T-helper 2 cell treated with Interferon-gamma antibody and Interleukin-4, amounts not matched to agents 100 ng/mL and 5 ng/mL, for 36 hours (primary cell): ENCODE measurements around the gene BCAS2. TPM values are rescaled to one million over a fixed set of nuclear protein-coding genes. Genes with fewer than 3 reads are reported as not detected.

Experiments used
- intact Hi-C: fragments of 100-400 bp; cut with micrococcal nuclease; formaldehyde crosslinking; loops from one replicate; pipeline ENCODE4 v1.15.1; 2023
- total RNA-seq: library from RNA; stranded (reverse); gene quantifications from 2 replicates; pipeline ENCODE4 v1.2.3, GENCODE V29; 2022

The BCAS2 gene
- total RNA-seq, 1 donor from 2014 or later: 44.7 TPM

DNA sequence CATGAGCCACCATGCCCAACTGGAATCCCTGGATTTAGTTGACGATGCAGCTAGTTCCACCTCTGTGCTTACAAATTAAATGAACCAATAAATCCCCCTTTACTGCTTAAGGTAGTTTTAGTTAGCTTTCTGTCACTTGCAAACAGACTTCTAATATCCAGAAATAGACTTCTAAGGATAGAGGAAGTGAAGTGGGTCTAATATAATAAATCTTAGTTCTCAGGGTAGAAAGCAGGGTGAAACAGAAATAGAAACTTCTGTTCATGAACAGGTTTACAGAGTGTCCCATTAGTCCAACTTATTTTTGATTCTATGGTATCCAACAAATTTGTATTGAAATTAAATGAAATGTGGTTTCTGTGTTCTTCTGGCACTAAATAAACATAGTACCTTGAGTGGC is 20.1 kb downstream of the BCAS2 start:
- intact Hi-C loops: no loop called here

DNA sequence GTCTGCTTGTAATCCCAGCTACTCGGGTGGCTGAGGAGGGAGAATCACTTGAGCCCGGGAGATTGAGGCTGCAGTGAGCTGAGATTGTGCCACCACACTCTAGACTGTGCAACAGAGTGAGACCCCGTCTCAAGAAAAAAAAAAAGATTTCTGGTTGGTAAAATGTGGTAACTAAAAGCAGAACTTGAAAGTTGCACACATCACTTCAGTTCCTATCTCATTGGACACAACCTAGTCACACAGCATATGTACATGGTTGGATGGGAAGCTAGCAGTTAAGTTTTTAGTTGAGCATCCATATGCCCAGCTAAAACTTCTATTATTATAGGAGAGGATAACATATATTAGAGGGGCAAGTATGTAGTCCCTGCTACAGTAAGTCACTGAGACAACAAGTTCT is 22.1 kb downstream of the BCAS2 start:
- intact Hi-C loops: no loop called here

DNA sequence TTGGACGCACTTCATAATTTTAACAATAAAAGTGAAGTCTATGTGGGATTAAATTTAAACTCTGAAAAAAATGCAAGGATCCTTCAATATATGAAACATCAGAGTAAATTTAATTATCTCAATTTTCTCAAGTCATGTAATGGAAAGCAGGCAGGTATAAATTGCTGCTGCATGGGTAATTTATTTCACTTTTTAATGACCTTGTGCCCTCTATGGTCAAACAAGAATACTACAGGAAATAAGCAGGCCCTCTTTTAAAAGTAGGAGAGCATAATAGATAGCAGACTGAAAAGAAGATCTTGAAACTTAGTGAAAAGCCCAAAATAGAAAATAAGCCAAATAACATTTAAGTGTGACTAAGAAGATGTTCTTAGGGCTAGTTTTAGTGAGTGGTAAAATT is 22.9 kb downstream of the BCAS2 start:
- intact Hi-C loops: loop anchor here (1.0 kb wide), 1 partner anchor 212 kb away; no protein-coding TSS in a partner anchor

GRCh38 chr1:114554577-114554976 is 26.8 kb downstream of the BCAS2 start:
- intact Hi-C loops: no loop called here

DNA sequence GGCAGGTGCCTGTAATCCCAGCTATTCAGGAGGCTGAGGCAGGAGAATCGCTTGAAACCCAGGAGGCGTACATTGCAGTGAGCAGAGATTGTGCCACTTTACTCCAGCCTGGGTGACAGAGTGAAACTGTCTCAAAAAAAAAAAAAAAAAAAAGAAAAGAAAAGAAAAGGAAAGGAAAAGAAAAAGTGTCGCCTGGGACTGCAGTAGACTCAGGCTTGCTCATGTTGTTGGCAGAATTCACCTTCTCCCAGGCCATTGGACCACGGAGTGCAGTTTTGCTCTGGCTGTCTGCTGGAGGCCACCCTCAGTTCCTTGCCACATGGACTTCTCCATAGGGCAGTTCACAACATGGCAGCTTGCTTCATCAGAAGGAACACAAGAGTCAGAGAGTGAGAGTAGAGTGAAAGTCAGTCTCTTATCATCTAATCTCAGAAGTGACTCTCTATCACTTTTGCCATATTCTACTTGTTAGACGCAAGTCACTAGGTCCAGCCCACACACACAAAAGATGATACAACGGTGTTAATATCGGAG is 29.2 kb downstream of the BCAS2 start:
- intact Hi-C loops: no loop called here

- intact Hi-C loops: no loop called here
Measured at GRCh38 chr1:114551400-114551799, 30.0 kb downstream of the BCAS2 start.

GRCh38 chr1:114550336-114550735 is 31.1 kb downstream of the BCAS2 start:
- intact Hi-C loops: no loop called here

- intact Hi-C loops: no loop called here
Measured at GRCh38 chr1:114549137-114549536, 32.3 kb downstream of the BCAS2 start.

DNA sequence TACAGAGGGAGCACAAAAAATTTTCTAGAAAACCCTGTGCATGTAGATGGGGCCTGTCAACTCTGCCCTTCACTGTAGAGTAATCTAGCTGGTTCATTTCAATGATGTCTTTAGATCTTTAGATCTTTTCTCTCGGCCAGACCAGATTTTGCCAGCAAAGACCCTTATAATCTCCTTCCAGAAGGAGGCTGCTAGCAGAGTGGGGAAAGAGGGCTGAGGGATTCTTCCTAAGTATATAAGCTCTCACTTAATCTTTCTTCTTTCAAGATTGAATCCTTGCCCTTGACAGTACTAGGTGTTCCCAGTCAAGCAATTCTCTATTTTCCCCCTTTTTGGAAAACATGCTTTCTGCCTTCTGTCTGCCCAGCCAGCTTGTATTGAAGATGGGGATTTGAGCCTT is 34.3 kb downstream of the BCAS2 start:
- intact Hi-C loops: no loop called here

DNA sequence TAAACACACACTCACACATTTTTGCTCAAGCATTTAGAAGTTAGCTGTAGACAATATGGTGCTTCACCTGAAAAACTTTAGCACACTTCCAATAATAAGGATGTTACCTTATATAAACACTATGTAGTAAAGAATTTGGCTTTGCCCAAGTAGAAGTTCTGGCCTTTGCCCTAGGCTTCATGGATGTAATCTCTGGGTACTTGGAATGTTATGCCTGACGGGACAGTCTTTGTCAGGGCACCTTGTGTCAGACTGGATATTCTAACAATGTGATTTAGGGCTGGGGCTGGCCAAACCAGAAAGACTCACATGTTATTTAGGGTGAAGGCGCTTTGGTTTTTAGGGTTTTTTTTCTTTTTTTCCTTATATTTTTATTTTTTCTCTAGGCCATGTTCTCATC is 35.6 kb downstream of the BCAS2 start:
- intact Hi-C loops: no loop called here

DNA sequence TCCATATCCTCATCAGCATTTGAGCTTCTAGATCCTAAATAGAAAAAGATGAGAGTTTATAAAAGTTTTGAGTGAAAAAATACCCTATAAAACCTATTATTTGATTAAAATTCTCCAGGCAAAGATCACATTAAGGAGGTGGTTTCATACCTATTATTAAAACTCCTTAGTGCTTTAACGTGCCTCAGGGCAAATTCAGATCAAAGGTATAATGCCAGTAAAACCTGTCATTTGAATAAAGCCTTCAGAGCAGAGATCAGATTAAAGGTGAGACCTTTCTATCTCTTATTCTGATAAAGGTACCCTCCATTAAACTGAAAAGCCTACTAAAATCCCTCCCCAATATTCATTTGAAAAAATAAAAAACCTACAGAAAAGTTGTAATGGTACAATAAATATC is 36.1 kb downstream of the BCAS2 start:
- intact Hi-C loops: no loop called here

DNA sequence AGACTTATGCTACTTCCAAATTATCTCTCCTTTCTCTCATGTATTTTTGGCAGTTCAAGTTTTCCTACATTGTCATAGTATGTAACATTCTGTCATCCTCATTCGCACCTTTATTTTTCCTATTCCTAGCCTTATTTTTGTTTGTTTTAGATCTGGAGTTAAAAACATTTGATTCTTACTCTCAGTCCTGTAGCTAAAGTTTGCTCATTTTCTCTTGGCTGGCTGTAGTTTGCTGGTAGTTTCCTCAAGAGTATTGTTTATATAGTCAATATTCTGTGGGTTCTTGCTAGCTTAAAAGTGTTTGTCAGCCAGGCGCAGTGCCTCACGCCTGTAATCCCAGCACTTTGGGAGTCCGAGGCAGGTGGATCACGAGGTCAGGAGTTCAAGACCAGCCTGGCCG is 40.6 kb downstream of the BCAS2 start:
- intact Hi-C loops: no loop called here

GRCh38 chr1:114540272-114540671 is 41.1 kb downstream of the BCAS2 start:
- intact Hi-C loops: no loop called here

GRCh38 chr1:114536043-114536442 is 45.4 kb downstream of the BCAS2 start:
- intact Hi-C loops: no loop called here

DNA sequence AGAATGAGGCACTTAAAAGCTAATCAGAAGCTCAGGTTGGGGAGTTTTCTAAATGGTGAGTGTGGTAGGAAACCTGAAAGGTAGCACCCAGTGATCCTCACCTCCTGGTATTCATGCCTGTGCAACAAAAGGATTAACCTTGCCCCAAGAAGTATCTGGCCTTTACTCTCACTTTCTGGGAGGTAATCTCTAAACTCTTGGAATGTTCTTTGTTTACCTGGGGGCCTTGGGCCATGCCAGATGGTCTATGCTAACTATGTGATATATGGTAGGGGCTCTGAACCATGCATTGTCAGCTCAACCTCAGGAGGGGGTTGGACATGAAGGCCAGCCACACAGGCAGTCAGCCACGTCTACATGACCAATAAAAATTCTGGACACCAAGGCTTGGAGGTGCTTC is 46.0 kb downstream of the BCAS2 start:
- intact Hi-C loops: no loop called here

GRCh38 chr1:114531094-114531493 is 50.3 kb downstream of the BCAS2 start:
- intact Hi-C loops: no loop called here

DNA sequence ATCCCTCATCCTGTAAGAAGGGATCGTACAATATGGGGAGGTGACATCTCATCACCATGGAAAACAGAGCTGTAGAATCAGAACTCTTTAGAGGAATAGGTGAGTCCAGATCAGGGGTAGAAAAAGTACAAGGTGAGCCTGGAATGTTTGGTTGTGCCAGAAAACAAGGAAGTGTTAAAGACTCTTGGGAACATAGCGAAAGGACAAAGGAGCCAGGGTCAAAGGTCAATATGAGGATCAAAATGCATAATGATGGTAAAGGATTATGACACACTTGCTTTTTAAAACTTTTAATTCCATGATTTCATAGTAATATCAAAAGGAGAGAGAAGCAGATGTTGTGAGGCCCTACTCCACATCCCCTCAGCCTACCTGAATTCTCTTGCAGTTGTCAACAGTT is 51.2 kb downstream of the BCAS2 start:
- intact Hi-C loops: no loop called here

DNA sequence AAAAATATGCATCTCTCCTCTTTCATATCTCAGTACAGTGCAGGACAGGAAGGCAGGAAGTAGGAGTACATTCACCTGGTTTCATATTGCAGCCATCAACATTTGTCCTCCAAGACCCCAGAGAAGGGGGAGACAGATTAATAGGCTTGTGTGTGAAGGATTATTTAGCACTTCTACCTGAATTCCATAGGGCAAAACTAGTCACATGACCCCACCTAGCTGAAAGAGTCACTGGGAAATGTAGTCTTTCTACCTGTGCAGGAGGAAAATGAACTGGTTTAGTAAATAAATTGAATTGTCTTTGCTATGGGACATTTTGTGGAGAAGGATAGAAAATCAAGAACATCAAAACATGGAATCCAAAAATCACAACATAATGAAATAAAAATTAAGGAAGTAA is 56.5 kb downstream of the BCAS2 start:
- intact Hi-C loops: no loop called here

DNA sequence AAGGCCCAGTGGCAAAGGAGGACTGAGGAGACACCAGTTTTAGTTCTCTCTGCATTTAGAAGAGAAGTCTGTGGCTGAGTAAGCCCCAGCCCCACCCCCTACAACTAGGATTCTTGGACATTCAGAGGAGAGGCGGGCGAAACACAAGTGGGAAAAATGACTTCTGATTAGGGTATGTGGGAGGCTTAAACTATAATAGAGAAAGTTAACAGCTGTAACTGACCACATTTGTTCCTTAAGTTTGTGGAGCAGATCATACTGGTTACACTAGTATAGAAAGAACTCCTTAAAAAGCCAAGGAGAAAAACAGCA is 59.2 kb downstream of the BCAS2 start:
- intact Hi-C loops: no loop called here

- intact Hi-C loops: no loop called here
Measured at GRCh38 chr1:114521396-114522263, 59.8 kb downstream of the BCAS2 start.
